Activated naive CD8-positive, alpha-beta T cell treated with anti-CD3 and anti-CD28 coated beads, Interleukin-2, amount 10 ng/mL, durations not matched to agents 7 days and 5 days (primary cell): Measurements from ENCODE around the gene SPG11. TPM values are rescaled to one million over a fixed set of nuclear protein-coding genes. Genes with fewer than 3 reads are reported as not detected.
"Not testable (repeated sequence)": the region's sequence is repeated elsewhere in the genome, so short reads cannot be mapped to it uniquely, and the experiment has no call there.

Experiments used
- ATAC-seq: fragments of 150-1000 bp; cut with Tn5 transposase; one replicate; pipeline ENCODE4 v1.10.0; 2021; ENCODE audit warnings: low read depth, moderate library complexity
- POLR2A ChIA-PET: fragments of 350-600 bp; sonication (Branson Sonifier 250); formaldehyde crosslinking; loops from one replicate; lab custom pipeline; 2021; ENCODE audit warnings: antibody characterized with exemption; lab: Charles Lee
- DNase-seq: peaks from one replicate; pipeline ENCODE4 v3.0.0; 2021
- H3K27ac Mint-ChIP-seq: one replicate; pipeline ENCODE4 v1.8.0; 2022; ENCODE audit warnings: mild to moderate bottlenecking, mixed read lengths
- H3K27me3 Mint-ChIP-seq: one replicate; pipeline ENCODE4 v1.8.0; 2022; ENCODE audit warnings: mild to moderate bottlenecking, moderate library complexity, mixed read lengths
- H3K36me3 Mint-ChIP-seq: one replicate; pipeline ENCODE4 v1.8.0; 2021; ENCODE audit warnings: mild to moderate bottlenecking, mixed read lengths
- H3K4me1 Mint-ChIP-seq: one replicate; pipeline ENCODE4 v1.8.0; 2021; ENCODE audit warnings: mixed read lengths
- H3K4me3 Mint-ChIP-seq: one replicate; pipeline ENCODE4 v1.8.0; 2022; ENCODE audit warnings: mild to moderate bottlenecking, moderate library complexity, mixed read lengths
- H3K9me3 Mint-ChIP-seq: one replicate; pipeline ENCODE4 v1.8.0; 2021; ENCODE audit warnings: mixed read lengths
- total RNA-seq, 2 experiments: library from RNA; stranded (reverse); gene quantifications; one replicate each; pipeline ENCODE4 v1.2.3, GENCODE V29; 2021

SPG11 gene
- total RNA-seq, 2 experiments from 2014 or later = 110 TPM

GRCh38 chr15:44536962-44537734 is 126.3 kb downstream of the SPG11 start, which contains the start of gene EIF3J:
Gene EIF3J (plus strand): TSS chr15:44537147. CDS start chr15:44537195, 48 bp downstream.
- peak; percentile 95 for ATAC-seq
- POLR2A ChIA-PET = interaction anchor here (0.6 to 2.2 kb wide), 17 partner anchors 9 to 737 kb away, joined by 3 to 37 read pairs (median 4); partner anchors contain the start of genes B2M, CTDSPL2, GOLM2 and HYPK
- peak; percentile 97 for DNase-seq
- peaks cover 19% of the 10 kb centered on the region for H3K36me3 Mint-ChIP-seq
- H3K27ac Mint-ChIP-seq = peak within 1 kb of the TSS; percentile 88
- H3K4me3 Mint-ChIP-seq = peak within 1 kb of the TSS; percentile 87
- peaks cover 39% of the 10 kb centered on the region for H3K4me1 Mint-ChIP-seq
- no peaks in the 10 kb centered on the region for H3K9me3 Mint-ChIP-seq
- H3K27me3 Mint-ChIP-seq = no peaks in the 10 kb centered on the region

GRCh38 chr15:44536302-44536961 is 127.0 kb downstream of the SPG11 start:
- POLR2A ChIA-PET = interaction anchor here (0.6 to 2.2 kb wide), 16 partner anchors 10 to 736 kb away, joined by 3 to 37 read pairs (median 4); partner anchors contain the start of genes B2M, CTDSPL2, GOLM2 and HYPK
- no peaks in the 10 kb centered on the region for H3K9me3 Mint-ChIP-seq
- peak; percentile 81 for DNase-seq
- H3K27ac Mint-ChIP-seq = peak overlapping the region; percentile 88
- peak; percentile 66 for ATAC-seq
- no peaks in the 10 kb centered on the region for H3K27me3 Mint-ChIP-seq
- H3K36me3 Mint-ChIP-seq = peaks cover 19% of the 10 kb centered on the region
- peaks cover 32% of the 10 kb centered on the region for H3K4me1 Mint-ChIP-seq
- H3K4me3 Mint-ChIP-seq = peak overlapping the region; percentile 87

DNA sequence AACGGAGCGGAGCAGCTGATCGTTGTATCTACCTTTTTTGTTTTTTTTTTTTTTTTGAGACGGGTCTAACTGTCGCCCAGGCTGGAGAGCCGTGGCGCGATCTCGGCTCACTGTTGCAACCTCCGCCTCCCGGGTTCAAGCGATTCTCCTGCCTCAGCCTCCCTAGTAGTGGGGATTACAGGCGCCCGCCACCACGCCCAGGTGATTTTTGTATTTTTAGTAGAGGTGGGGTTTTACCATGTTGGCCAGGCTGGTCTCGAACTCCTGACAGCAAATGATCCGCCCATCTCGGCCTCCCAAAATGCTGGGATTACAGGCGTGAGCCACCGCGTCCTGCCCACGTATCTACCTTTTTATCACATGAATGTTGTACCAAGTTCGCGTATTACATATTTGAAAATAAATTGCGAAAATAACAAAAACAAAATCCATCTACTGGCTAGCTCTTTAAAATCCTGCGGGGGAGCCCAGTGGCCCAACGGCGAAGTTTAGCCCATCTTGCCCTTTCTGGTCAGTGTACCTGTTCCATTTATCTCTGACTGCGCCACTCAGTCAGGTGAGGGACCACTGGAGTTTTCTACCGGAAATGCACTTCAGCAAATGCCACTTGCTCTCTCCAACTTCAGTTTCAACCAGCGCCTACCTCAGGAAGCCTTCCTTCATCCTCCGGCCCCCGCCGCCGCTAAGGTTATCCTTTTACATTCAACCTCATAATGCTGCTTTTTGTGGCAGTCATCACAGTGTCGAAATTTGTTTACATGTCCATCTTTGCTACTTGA is 127.8 kb downstream of the SPG11 start:
- peak overlapping the region; percentile 87 for H3K4me3 Mint-ChIP-seq
- DNase-seq (peak; percentile 57), ATAC-seq (no peak)
- POLR2A ChIA-PET = interaction anchor here (2.2 kb wide), 1 partner anchor 108 kb away, joined by 9 read pairs; the partner anchor contains the start of gene CTDSPL2
- H3K27me3 Mint-ChIP-seq = no peaks in the 10 kb centered on the region
- H3K9me3 Mint-ChIP-seq = no peaks in the 10 kb centered on the region
- peaks cover 17% of the 10 kb centered on the region for H3K36me3 Mint-ChIP-seq
- H3K27ac Mint-ChIP-seq = peak overlapping the region; percentile 88
- H3K4me1 Mint-ChIP-seq = peaks cover 28% of the 10 kb centered on the region

DNA sequence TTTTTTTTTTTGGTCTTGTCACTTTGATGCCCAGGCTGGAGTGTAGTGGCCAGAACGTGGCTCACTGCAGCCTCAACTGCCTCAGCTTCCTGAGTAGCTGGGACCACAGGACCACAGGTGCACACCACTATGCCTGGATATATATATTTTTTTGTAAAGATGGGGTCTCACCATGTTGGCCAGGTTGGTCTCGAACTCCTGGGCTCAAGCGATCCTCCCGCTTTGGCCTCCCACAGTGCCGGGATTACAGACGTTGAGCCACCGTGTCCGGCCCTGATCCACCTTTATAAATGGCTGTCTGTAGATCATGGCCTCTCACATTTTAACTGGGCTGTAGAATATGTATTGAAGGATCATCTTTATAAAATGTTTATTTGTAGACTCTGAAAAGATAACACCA is 128.4 kb downstream of the SPG11 start:
- peaks cover 24% of the 10 kb centered on the region for H3K4me1 Mint-ChIP-seq
- peaks cover 12% of the 10 kb centered on the region for H3K36me3 Mint-ChIP-seq
- peak overlapping the region; percentile 87 for H3K4me3 Mint-ChIP-seq
- POLR2A ChIA-PET = no interaction called here
- no peaks in the 10 kb centered on the region for H3K27me3 Mint-ChIP-seq
- DNase-seq (no peak), ATAC-seq (no peak)
- no peaks in the 10 kb centered on the region for H3K9me3 Mint-ChIP-seq
- H3K27ac Mint-ChIP-seq = peak overlapping the region; percentile 65

GRCh38 chr15:44532689-44533088 is 130.8 kb downstream of the SPG11 start:
- Mint-ChIP-seq H3K9me3 (no peaks in the 10 kb centered on the region), H3K4me3 (no peak overlapping the region), H3K36me3 (peaks cover 8% of the 10 kb centered on the region), H3K27me3 (no peaks in the 10 kb centered on the region), H3K4me1 (peaks cover 13% of the 10 kb centered on the region), H3K27ac (no peak overlapping the region)
- POLR2A ChIA-PET = no interaction called here
- no peak for ATAC-seq
- DNase-seq = no peak

DNA sequence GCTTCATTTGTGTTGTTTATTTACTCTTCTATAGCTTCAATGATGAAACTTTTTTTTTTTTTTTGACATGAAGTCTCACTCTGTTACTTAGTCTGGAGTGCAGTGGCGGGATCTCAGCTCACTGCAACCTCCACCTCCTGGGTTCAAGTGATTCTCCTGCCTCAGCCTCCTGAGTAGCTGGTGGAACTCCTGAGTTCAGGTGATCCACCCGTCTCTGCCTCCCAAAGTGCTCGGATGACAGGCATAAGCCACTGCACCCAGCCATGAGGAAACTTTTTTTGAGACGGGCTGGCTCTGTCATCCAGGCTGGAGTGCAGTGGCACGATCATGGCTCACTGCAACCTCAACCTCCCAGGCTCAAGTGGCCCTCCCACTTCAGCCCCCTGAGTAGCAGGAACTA is 131.2 kb downstream of the SPG11 start:
- POLR2A ChIA-PET, ATAC-seq, H3K27ac Mint-ChIP-seq, H3K9me3 Mint-ChIP-seq, DNase-seq, H3K27me3 Mint-ChIP-seq, H3K4me3 Mint-ChIP-seq: not testable (repeated sequence)
- peaks cover 11% of the 10 kb centered on the region for H3K36me3 Mint-ChIP-seq
- H3K4me1 Mint-ChIP-seq = peaks cover 13% of the 10 kb centered on the region

DNA sequence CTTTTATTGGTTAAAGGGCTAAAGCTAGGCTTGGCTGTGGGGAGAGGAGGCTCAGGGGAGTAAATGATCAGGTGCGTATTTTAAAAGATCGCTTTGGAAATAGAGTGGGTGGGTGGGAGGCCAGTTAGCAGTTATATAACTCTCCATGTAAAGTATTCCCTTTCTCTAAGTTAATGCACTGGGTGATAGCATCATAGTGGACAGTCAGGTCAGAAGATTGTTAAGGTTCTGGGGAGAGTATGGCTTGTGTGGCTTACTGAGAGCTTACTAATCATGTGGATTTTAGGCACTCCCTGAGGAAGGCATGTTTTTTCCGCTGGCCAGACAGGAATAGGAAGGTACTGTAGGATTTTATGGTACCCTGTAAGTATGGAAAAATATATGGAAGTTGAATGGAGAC is 132.8 kb downstream of the SPG11 start:
- no peak overlapping the region for H3K4me3 Mint-ChIP-seq
- ATAC-seq (no peak), DNase-seq (no peak)
- H3K9me3 Mint-ChIP-seq = no peaks in the 10 kb centered on the region
- peak overlapping the region; percentile 7 for H3K27ac Mint-ChIP-seq
- peaks cover 9% of the 10 kb centered on the region for H3K4me1 Mint-ChIP-seq
- peaks cover 12% of the 10 kb centered on the region for H3K36me3 Mint-ChIP-seq
- no peaks in the 10 kb centered on the region for H3K27me3 Mint-ChIP-seq
- POLR2A ChIA-PET = no interaction called here

GRCh38 chr15:44529864-44530604 is 133.4 kb downstream of the SPG11 start:
- peak overlapping the region; percentile 7 for H3K27ac Mint-ChIP-seq
- H3K4me3 Mint-ChIP-seq = no peak overlapping the region
- peaks cover 12% of the 10 kb centered on the region for H3K36me3 Mint-ChIP-seq
- no peaks in the 10 kb centered on the region for H3K9me3 Mint-ChIP-seq
- no peak for DNase-seq
- H3K4me1 Mint-ChIP-seq = peaks cover 5% of the 10 kb centered on the region
- ATAC-seq = no peak
- POLR2A ChIA-PET = no interaction called here
- no peaks in the 10 kb centered on the region for H3K27me3 Mint-ChIP-seq

DNA sequence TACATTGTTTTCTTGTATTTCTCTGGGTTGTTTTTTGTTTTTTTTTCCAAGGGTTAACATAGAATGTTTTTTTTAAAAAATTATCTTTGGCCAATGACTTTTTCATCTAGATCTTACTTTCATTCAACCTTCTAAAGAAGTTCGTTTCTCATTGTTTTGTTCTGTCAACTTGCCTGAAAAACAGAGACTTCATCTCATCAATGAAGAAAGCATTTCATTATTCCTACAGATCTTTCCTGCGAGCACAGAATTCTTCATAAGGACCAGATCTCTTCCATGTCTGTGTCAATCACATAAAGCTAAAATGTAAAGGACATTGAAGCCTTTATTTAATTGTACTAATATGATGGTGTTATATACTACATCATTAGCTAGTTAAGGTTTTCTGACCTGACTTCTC is 136.2 kb downstream of the SPG11 start:
- H3K36me3 Mint-ChIP-seq = peaks cover 17% of the 10 kb centered on the region
- H3K27me3 Mint-ChIP-seq = no peaks in the 10 kb centered on the region
- no peaks in the 10 kb centered on the region for H3K9me3 Mint-ChIP-seq
- POLR2A ChIA-PET = no interaction called here
- ATAC-seq (no peak), DNase-seq (no peak)
- peaks cover 1% of the 10 kb centered on the region for H3K4me1 Mint-ChIP-seq
- H3K4me3 Mint-ChIP-seq = no peak overlapping the region
- no peak overlapping the region for H3K27ac Mint-ChIP-seq

DNA sequence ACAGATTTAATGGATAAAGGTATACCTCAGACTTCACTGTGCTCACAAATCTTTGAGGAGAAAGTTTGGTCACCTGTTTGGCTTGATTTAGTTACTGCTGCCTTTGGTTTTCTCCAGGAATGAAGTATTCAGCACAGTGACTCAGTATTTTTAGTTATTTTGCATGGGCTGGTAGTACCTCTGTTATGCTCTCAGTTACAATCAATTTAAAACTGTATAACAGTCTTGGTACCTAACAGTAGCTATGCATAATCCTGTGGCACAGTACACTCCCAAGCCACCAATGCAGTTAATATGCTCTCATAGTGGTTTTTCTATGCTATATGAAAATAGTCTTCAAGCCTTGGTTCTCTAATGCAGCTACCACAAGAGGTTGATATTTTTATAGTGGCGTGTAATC is 138.4 kb downstream of the SPG11 start:
- Mint-ChIP-seq H3K27ac (no peak overlapping the region), H3K9me3 (no peaks in the 10 kb centered on the region), H3K36me3 (peaks cover 17% of the 10 kb centered on the region), H3K4me3 (no peak overlapping the region), H3K4me1 (peaks cover 1% of the 10 kb centered on the region), H3K27me3 (no peaks in the 10 kb centered on the region)
- POLR2A ChIA-PET = no interaction called here
- ATAC-seq (no peak), DNase-seq (no peak)

- Mint-ChIP-seq H3K9me3 (no peaks in the 10 kb centered on the region), H3K36me3 (peaks cover 15% of the 10 kb centered on the region), H3K27me3 (no peaks in the 10 kb centered on the region), H3K4me1 (peaks cover 2% of the 10 kb centered on the region), H3K27ac (no peak overlapping the region), H3K4me3 (no peak overlapping the region)
- POLR2A ChIA-PET = no interaction called here
- DNase-seq (no peak), ATAC-seq (no peak)
Measured at GRCh38 chr15:44519537-44519936, 143.9 kb downstream of the SPG11 start.

GRCh38 chr15:44516436-44516835 is 147.0 kb downstream of the SPG11 start:
- ATAC-seq (no peak), DNase-seq (no peak)
- Mint-ChIP-seq H3K4me1 (peaks cover 2% of the 10 kb centered on the region), H3K27me3 (no peaks in the 10 kb centered on the region), H3K9me3 (no peaks in the 10 kb centered on the region), H3K36me3 (peaks cover 7% of the 10 kb centered on the region), H3K27ac (no peak overlapping the region), H3K4me3 (no peak overlapping the region)
- POLR2A ChIA-PET = no interaction called here
